ENCODE data around the gene EN1. TPM values are rescaled to one million over a fixed set of nuclear protein-coding genes. Genes with fewer than 3 reads are reported as not detected.

The EN1 gene
- total RNA-seq, 3 donors from 2014 or later (not counting 1 experiment from before 2014, with no cell fraction given), result not detected

DNA sequence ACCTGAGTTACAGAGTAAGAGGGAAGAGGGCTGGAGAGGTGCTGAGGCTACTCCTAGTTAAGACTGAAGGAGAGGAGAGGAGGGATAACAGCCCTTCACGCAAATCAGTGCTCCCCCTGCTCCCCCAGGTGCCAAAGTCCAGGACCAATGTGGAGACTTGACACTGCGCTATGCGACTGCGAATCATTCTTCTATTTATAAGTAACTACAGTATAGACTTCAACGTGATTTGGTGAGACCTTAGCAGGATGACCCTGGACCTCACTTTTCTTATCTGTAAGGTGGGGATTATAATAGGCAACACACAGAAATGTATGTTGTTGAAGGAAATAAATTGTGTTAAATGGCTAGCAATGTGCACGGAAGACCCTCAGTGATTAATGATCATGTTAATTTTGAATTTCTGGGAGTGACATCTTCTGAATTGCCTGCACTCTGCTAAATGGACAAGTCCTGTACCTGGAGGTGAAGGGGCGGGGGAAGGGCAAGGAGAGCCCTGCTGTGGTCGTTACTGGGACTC lies 11.0 kb downstream of the EN1 start:
- H3K27me3 Mint-ChIP-seq (ENCODE audit: low read depth in 2 of 2), result peaks cover 73 to 81% of the 10 kb centered on the region in 2 donors
- H3K36me3 Mint-ChIP-seq, result no peaks in the 10 kb centered on the region
- H3K4me3 Mint-ChIP-seq, result peak overlapping the region; percentile 45
- H3K36me3 ChIP-seq (ENCODE audit: control insufficient read depth, insufficient read depth, low read length), result no peaks in the 10 kb centered on the region
- no peaks in the 10 kb centered on the region for H3K9me3 ChIP-seq (ENCODE audit: control insufficient read depth, insufficient read depth, low read length)
- no peak for TF ChIP-seq CTCF (IDR thresholded peaks at IDR 0.05)
- intact Hi-C loops (cut with micrococcal nuclease), result no loop called here
- no peak overlapping the region for H3K27ac Mint-ChIP-seq
- H3K27ac ChIP-seq (ENCODE audit: low read length), result no peak overlapping the region
- no peak for ATAC-seq
- DNase-seq, result no peak
- H3K4me1 ChIP-seq (ENCODE audit: control insufficient read depth, insufficient read depth, low read length), result peaks cover 6% of the 10 kb centered on the region
- H3K4me3 ChIP-seq (ENCODE audit: low read length), result no peak overlapping the region
- WGBS (ENCODE audit: insufficient coverage), result 11% methylated on average over 8 of the region's 8 CpGs
- peaks cover 2 to 20% of the 10 kb centered on the region in 2 donors for H3K4me1 Mint-ChIP-seq
- no peaks in the 10 kb centered on the region for H3K9me3 Mint-ChIP-seq
- peaks cover 48% of the 10 kb centered on the region for H3K27me3 ChIP-seq (ENCODE audit: control insufficient read depth, insufficient read depth, low read length)

DNA sequence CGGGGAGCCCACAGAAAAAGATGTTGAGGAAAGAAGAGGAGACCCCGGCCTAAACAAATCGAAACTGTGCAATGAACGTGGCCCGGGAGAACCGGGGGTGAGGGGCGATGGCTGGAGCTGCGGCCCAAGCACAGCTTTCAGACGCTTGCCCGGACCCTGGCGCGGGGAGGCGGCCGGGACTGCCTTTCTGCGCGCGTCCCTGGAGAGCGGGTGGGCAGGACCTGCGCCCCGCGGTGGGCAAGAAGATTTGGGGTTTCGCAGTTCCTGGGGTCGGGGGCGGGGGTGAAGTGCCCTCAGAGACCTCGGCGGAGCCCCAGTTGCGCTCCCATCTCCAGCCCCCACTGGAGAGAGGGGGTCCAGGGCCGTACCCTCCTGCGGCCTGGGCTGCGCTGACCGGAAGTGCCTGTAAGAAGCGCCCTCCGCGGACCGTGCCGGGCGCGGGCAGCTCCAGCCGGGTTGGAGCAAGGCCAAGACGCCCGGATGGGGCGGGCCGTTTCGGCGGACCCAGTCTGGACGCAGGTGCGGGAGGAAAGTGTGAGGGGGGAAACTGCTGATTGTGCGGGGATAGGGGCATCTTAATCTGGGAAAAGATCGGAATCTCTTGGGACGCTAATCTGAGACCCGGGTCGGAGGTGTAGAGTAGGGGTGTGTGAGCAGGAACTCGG lies 11.6 kb downstream of the EN1 start:
- Mint-ChIP-seq H3K27ac (no peak overlapping the region), H3K4me1 (peaks cover 0 to 14% of the 10 kb centered on the region in 2 donors), H3K4me3 (peak overlapping the region; percentile 45), H3K27me3 (ENCODE audit: low read depth in 2 of 2) (peaks cover 73 to 78% of the 10 kb centered on the region in 2 donors), H3K9me3 (no peaks in the 10 kb centered on the region), H3K36me3 (no peaks in the 10 kb centered on the region)
- ATAC-seq, result no peak
- Histone ChIP-seq H3K9me3 (ENCODE audit: control insufficient read depth, insufficient read depth, low read length) (no peaks in the 10 kb centered on the region), H3K4me3 (ENCODE audit: low read length) (no peak overlapping the region), H3K36me3 (ENCODE audit: control insufficient read depth, insufficient read depth, low read length) (no peaks in the 10 kb centered on the region), H3K27ac (ENCODE audit: low read length) (no peak overlapping the region), H3K4me1 (ENCODE audit: control insufficient read depth, insufficient read depth, low read length) (peaks cover 6% of the 10 kb centered on the region), H3K27me3 (ENCODE audit: control insufficient read depth, insufficient read depth, low read length) (peaks cover 42% of the 10 kb centered on the region)
- DNase-seq, result no peak
- TF ChIP-seq CTCF (IDR thresholded peaks at IDR 0.05), result no peak
- intact Hi-C loops (cut with micrococcal nuclease), result no loop called here
- WGBS (ENCODE audit: insufficient coverage), result 3% methylated on average over 53 of the region's 53 CpGs

GRCh38 chr2:118834901-118835745 lies 12.3 kb downstream of the EN1 start:
- Mint-ChIP-seq H3K27ac (no peak overlapping the region), H3K4me3 (no peak overlapping the region), H3K36me3 (no peaks in the 10 kb centered on the region), H3K4me1 (peaks cover 0 to 14% of the 10 kb centered on the region in 2 donors), H3K9me3 (no peaks in the 10 kb centered on the region), H3K27me3 (ENCODE audit: low read depth in 2 of 2) (peaks cover 73 to 78% of the 10 kb centered on the region in 2 donors)
- H3K36me3 ChIP-seq (ENCODE audit: control insufficient read depth, insufficient read depth, low read length), result no peaks in the 10 kb centered on the region
- no peak for DNase-seq
- H3K27me3 ChIP-seq (ENCODE audit: control insufficient read depth, insufficient read depth, low read length), result peaks cover 37% of the 10 kb centered on the region
- peaks cover 6% of the 10 kb centered on the region for H3K4me1 ChIP-seq (ENCODE audit: control insufficient read depth, insufficient read depth, low read length)
- TF ChIP-seq CTCF (IDR thresholded peaks at IDR 0.05), result no peak
- 4% methylated on average over 61 of the region's 61 CpGs for WGBS (ENCODE audit: insufficient coverage)
- intact Hi-C loops (cut with micrococcal nuclease), result no loop called here
- H3K9me3 ChIP-seq (ENCODE audit: control insufficient read depth, insufficient read depth, low read length), result no peaks in the 10 kb centered on the region
- no peak for ATAC-seq
- no peak overlapping the region for H3K27ac ChIP-seq (ENCODE audit: low read length)
- no peak overlapping the region for H3K4me3 ChIP-seq (ENCODE audit: low read length)
